ENCODE data around the gene ECE2. TPM values are rescaled to one million over a fixed set of nuclear protein-coding genes. Genes with fewer than 3 reads are reported as not detected.

ECE2 gene
- polyA plus RNA-seq, 1 of the 3 experiments (the other 2 are of a cell fraction) = 0.03 TPM

GRCh38 chr3:184311633-184312032, 35.8 kb downstream of the ECE2 start:
- Histone ChIP-seq H3K36me3 (replicated peaks in 1 of 2; ENCODE audit: control insufficient read depth in 1 of 2, insufficient read depth in 2 of 2, low read length in 1 of 2) (peaks cover 19% of the 10 kb centered on the region in 2 experiments), H3K79me2 (ENCODE audit: insufficient read depth) (peaks cover 21% of the 10 kb centered on the region), H3F3A (replicated peaks; ENCODE audit: insufficient read depth) (peaks cover 40% of the 10 kb centered on the region), H2AFZ (ENCODE audit: low read depth) (no peak overlapping the region), H3K4me2 (no peak overlapping the region), H3K9ac (no peak overlapping the region), H3K9me2 (no peaks in the 10 kb centered on the region), H3K9me3 (no peaks in the 10 kb centered on the region), H3K4me1 (ENCODE audit: control insufficient read depth in 1 of 2, insufficient read depth in 2 of 2, low read depth in 1 of 2, low read length in 1 of 2) (peaks cover 3 to 10% of the 10 kb centered on the region in 2 experiments; a peak in 2 of 4 replicates), H3K27me3 (ENCODE audit: insufficient read depth) (no peaks in the 10 kb centered on the region), H3K4me3 (ENCODE audit: low read depth in 2 of 2, low read length in 1 of 2) (no peak overlapping the region), H3K27ac (ENCODE audit: low read depth in 2 of 2, low read length in 1 of 2) (0 out of 4 replicates have a peak overlapping the region, but pooled peaks of 1 of the 2 experiments have one; percentile 5), H4K20me1 (ENCODE audit: insufficient read depth) (peaks cover 16% of the 10 kb centered on the region)
- ChIA-PET CTCF (no interaction called here), POLR2A (interaction anchor here (0.6 kb wide), 1 partner anchor 100 kb away, joined by 3 read pairs; no protein-coding TSS in a partner anchor)
- DNase-seq = no peak
- TF ChIP-seq GABPA (IDR thresholded peaks at IDR 0.05; ENCODE audit: low read depth) (no peak), RCOR1 (IDR thresholded peaks at IDR 0.05; ENCODE audit: low read length) (no peak), POLR2AphosphoS5 (IDR thresholded peaks at IDR 0.05; ENCODE audit: low read depth, low read length) (no peak), MAX (IDR thresholded peaks at IDR 0.05; ENCODE audit: low read depth) (no peak), JUND (IDR thresholded peaks at IDR 0.05) (no peak), RFX5 (IDR thresholded peaks at IDR 0.05; ENCODE audit: low read length) (no peak), ELF1 (IDR thresholded peaks at IDR 0.05) (no peak), TEAD4 (IDR thresholded peaks at IDR 0.05; ENCODE audit: borderline replicate concordance, insufficient read depth) (no peak), YY1 (IDR thresholded peaks at IDR 0.05; ENCODE audit: low read depth) (no peak), NRF1 (IDR thresholded peaks at IDR 0.05; ENCODE audit: low read depth, low read length) (no peak), GATA2 (CRISPR knock-in tag; IDR thresholded peaks at IDR 0.05) (no peak), TAF1 (IDR thresholded peaks at IDR 0.05; ENCODE audit: borderline replicate concordance, low read depth, low read length) (no peak), PBX3 (IDR thresholded peaks at IDR 0.05) (no peak)
- TF ChIP-seq, protein P1, sequence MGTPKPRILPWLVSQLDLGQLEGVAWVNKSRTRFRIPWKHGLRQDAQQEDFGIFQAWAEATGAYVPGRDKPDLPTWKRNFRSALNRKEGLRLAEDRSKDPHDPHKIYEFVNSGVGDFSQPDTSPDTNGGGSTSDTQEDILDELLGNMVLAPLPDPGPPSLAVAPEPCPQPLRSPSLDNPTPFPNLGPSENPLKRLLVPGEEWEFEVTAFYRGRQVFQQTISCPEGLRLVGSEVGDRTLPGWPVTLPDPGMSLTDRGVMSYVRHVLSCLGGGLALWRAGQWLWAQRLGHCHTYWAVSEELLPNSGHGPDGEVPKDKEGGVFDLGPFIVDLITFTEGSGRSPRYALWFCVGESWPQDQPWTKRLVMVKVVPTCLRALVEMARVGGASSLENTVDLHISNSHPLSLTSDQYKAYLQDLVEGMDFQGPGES (IDR thresholded peaks at IDR 0.05; ENCODE audit: low read depth, low read length) = no peak
- TF ChIP-seq, protein P2, sequence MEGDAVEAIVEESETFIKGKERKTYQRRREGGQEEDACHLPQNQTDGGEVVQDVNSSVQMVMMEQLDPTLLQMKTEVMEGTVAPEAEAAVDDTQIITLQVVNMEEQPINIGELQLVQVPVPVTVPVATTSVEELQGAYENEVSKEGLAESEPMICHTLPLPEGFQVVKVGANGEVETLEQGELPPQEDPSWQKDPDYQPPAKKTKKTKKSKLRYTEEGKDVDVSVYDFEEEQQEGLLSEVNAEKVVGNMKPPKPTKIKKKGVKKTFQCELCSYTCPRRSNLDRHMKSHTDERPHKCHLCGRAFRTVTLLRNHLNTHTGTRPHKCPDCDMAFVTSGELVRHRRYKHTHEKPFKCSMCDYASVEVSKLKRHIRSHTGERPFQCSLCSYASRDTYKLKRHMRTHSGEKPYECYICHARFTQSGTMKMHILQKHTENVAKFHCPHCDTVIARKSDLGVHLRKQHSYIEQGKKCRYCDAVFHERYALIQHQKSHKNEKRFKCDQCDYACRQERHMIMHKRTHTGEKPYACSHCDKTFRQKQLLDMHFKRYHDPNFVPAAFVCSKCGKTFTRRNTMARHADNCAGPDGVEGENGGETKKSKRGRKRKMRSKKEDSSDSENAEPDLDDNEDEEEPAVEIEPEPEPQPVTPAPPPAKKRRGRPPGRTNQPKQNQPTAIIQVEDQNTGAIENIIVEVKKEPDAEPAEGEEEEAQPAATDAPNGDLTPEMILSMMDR (IDR thresholded peaks at IDR 0.05) = no peak
- TF ChIP-seq, protein P3, sequence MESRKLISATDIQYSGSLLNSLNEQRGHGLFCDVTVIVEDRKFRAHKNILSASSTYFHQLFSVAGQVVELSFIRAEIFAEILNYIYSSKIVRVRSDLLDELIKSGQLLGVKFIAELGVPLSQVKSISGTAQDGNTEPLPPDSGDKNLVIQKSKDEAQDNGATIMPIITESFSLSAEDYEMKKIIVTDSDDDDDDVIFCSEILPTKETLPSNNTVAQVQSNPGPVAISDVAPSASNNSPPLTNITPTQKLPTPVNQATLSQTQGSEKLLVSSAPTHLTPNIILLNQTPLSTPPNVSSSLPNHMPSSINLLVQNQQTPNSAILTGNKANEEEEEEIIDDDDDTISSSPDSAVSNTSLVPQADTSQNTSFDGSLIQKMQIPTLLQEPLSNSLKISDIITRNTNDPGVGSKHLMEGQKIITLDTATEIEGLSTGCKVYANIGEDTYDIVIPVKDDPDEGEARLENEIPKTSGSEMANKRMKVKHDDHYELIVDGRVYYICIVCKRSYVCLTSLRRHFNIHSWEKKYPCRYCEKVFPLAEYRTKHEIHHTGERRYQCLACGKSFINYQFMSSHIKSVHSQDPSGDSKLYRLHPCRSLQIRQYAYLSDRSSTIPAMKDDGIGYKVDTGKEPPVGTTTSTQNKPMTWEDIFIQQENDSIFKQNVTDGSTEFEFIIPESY (IDR thresholded peaks at IDR 0.05; ENCODE audit: borderline replicate concordance, low read depth) = no peak
- TF ChIP-seq, protein P4, sequence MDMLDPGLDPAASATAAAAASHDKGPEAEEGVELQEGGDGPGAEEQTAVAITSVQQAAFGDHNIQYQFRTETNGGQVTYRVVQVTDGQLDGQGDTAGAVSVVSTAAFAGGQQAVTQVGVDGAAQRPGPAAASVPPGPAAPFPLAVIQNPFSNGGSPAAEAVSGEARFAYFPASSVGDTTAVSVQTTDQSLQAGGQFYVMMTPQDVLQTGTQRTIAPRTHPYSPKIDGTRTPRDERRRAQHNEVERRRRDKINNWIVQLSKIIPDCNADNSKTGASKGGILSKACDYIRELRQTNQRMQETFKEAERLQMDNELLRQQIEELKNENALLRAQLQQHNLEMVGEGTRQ (IDR thresholded peaks at IDR 0.05; ENCODE audit: borderline replicate concordance, low read depth, low read length) = no peak

All from SK-N-SH (cell line).